ENCODE measurements around the gene ARHGEF40. TPM values are rescaled to one million over a fixed set of nuclear protein-coding genes. Genes with fewer than 3 reads are reported as not detected.

ARHGEF40 gene
- total RNA-seq, 2 experiments from 2014 or later: 0.21 TPM; not detected in 1

- Mint-ChIP-seq H3K27ac (no peak overlapping the region), H3K27me3 (peaks cover 81% of the 10 kb centered on the region), H3K4me3 (peak overlapping the region; percentile 71), H3K4me1 (peaks cover 28% of the 10 kb centered on the region), H3K36me3 (no peaks in the 10 kb centered on the region), H3K9me3 (no peaks in the 10 kb centered on the region)
- peak; percentile 50 for DNase-seq
These were observed 1.4 kb upstream of the ARHGEF40 start for GRCh38 chr14:21068521-21069387.

- H3K9me3 Mint-ChIP-seq: no peaks in the 10 kb centered on the region
These were observed 569 bp upstream of the ARHGEF40 start for GRCh38 chr14:21069388-21070082.

GRCh38 chr14:21070610-21071224 is 613 bp downstream of the ARHGEF40 start:
- H3K27ac Mint-ChIP-seq: no peak overlapping the region
- DNase-seq: peak; percentile 19
- H3K4me1 Mint-ChIP-seq: peaks cover 28% of the 10 kb centered on the region
- no peaks in the 10 kb centered on the region for H3K36me3 Mint-ChIP-seq
- H3K4me3 Mint-ChIP-seq: peak overlapping the region; percentile 73
- H3K27me3 Mint-ChIP-seq: peaks cover 72% of the 10 kb centered on the region
- no peaks in the 10 kb centered on the region for H3K9me3 Mint-ChIP-seq

More at GRCh38 chr14:21069388-21070082, 569 bp upstream of the ARHGEF40 start:
- DNase-seq: no peak
- H3K36me3 Mint-ChIP-seq: no peaks in the 10 kb centered on the region
- peaks cover 83% of the 10 kb centered on the region for H3K27me3 Mint-ChIP-seq
- peak overlapping the region; percentile 71 for H3K4me3 Mint-ChIP-seq
- peaks cover 28% of the 10 kb centered on the region for H3K4me1 Mint-ChIP-seq
- H3K27ac Mint-ChIP-seq: no peak overlapping the region

- peaks cover 66% of the 10 kb centered on the region for H3K27me3 Mint-ChIP-seq
- H3K27ac Mint-ChIP-seq: no peak overlapping the region
- H3K4me3 Mint-ChIP-seq: peak overlapping the region; percentile 73
- H3K36me3 Mint-ChIP-seq: no peaks in the 10 kb centered on the region
- no peaks in the 10 kb centered on the region for H3K9me3 Mint-ChIP-seq
- peak; percentile 44 for DNase-seq
- H3K4me1 Mint-ChIP-seq: peaks cover 28% of the 10 kb centered on the region
These were observed 1.3 kb downstream of the ARHGEF40 start for GRCh38 chr14:21071225-21072030.

GRCh38 chr14:21072031-21072473 is 1.9 kb downstream of the ARHGEF40 start:
- no peaks in the 10 kb centered on the region for H3K9me3 Mint-ChIP-seq
- H3K27ac Mint-ChIP-seq: no peak overlapping the region
- DNase-seq: no peak
- peak overlapping the region; percentile 73 for H3K4me3 Mint-ChIP-seq
- peaks cover 28% of the 10 kb centered on the region for H3K4me1 Mint-ChIP-seq
- no peaks in the 10 kb centered on the region for H3K36me3 Mint-ChIP-seq
- H3K27me3 Mint-ChIP-seq: peaks cover 60% of the 10 kb centered on the region

- H3K4me3 Mint-ChIP-seq: no peak overlapping the region
- no peaks in the 10 kb centered on the region for H3K9me3 Mint-ChIP-seq
- peaks cover 52% of the 10 kb centered on the region for H3K27me3 Mint-ChIP-seq
- H3K36me3 Mint-ChIP-seq: no peaks in the 10 kb centered on the region
- no peak overlapping the region for H3K27ac Mint-ChIP-seq
- DNase-seq: no peak
- peaks cover 28% of the 10 kb centered on the region for H3K4me1 Mint-ChIP-seq
These were observed 2.8 kb downstream of the ARHGEF40 start for GRCh38 chr14:21072781-21073339.

GRCh38 chr14:21073921-21074320 is 3.8 kb downstream of the ARHGEF40 start:
- H3K4me3 Mint-ChIP-seq: no peak overlapping the region
- H3K27me3 Mint-ChIP-seq: peaks cover 44% of the 10 kb centered on the region
- no peak for DNase-seq
- H3K9me3 Mint-ChIP-seq: no peaks in the 10 kb centered on the region
- no peaks in the 10 kb centered on the region for H3K36me3 Mint-ChIP-seq
- no peak overlapping the region for H3K27ac Mint-ChIP-seq
- H3K4me1 Mint-ChIP-seq: peaks cover 23% of the 10 kb centered on the region

- peaks cover 37% of the 10 kb centered on the region for H3K27me3 Mint-ChIP-seq
- DNase-seq: no peak
- H3K4me1 Mint-ChIP-seq: peaks cover 17% of the 10 kb centered on the region
These were observed 4.5 kb downstream of the ARHGEF40 start for GRCh38 chr14:21074398-21075272.

GRCh38 chr14:21075719-21076437 is 5.8 kb downstream of the ARHGEF40 start:
- no peak for DNase-seq
- no peaks in the 10 kb centered on the region for H3K36me3 Mint-ChIP-seq
- H3K4me1 Mint-ChIP-seq: peaks cover 9% of the 10 kb centered on the region
- peaks cover 27% of the 10 kb centered on the region for H3K27me3 Mint-ChIP-seq
- H3K4me3 Mint-ChIP-seq: no peak overlapping the region
- no peak overlapping the region for H3K27ac Mint-ChIP-seq
- H3K9me3 Mint-ChIP-seq: no peaks in the 10 kb centered on the region

More at GRCh38 chr14:21074398-21075272, 4.5 kb downstream of the ARHGEF40 start:
- Mint-ChIP-seq H3K36me3 (no peaks in the 10 kb centered on the region), H3K4me3 (no peak overlapping the region), H3K27ac (no peak overlapping the region), H3K9me3 (no peaks in the 10 kb centered on the region)

- Mint-ChIP-seq H3K27me3 (peaks cover 9% of the 10 kb centered on the region), H3K4me3 (no peak overlapping the region), H3K36me3 (no peaks in the 10 kb centered on the region), H3K27ac (no peak overlapping the region), H3K4me1 (no peaks in the 10 kb centered on the region), H3K9me3 (no peaks in the 10 kb centered on the region)
- no peak for DNase-seq
These were observed 7.6 kb downstream of the ARHGEF40 start for GRCh38 chr14:21077672-21078071.

- Mint-ChIP-seq H3K9me3 (no peaks in the 10 kb centered on the region), H3K27me3 (peaks cover 7% of the 10 kb centered on the region), H3K36me3 (no peaks in the 10 kb centered on the region), H3K27ac (no peak overlapping the region), H3K4me3 (no peak overlapping the region), H3K4me1 (no peaks in the 10 kb centered on the region)
- no peak for DNase-seq
These were observed 8.2 kb downstream of the ARHGEF40 start for GRCh38 chr14:21078287-21078686.

- H3K9me3 Mint-ChIP-seq: no peaks in the 10 kb centered on the region
- no peak overlapping the region for H3K4me3 Mint-ChIP-seq
These were observed 8.6 kb downstream of the ARHGEF40 start for GRCh38 chr14:21078726-21079125.

GRCh38 chr14:21081521-21082142 is 11.5 kb downstream of the ARHGEF40 start:
- DNase-seq: no peak
- no peak overlapping the region for H3K27ac Mint-ChIP-seq
- H3K27me3 Mint-ChIP-seq: no peaks in the 10 kb centered on the region
- H3K9me3 Mint-ChIP-seq: no peaks in the 10 kb centered on the region
- no peaks in the 10 kb centered on the region for H3K36me3 Mint-ChIP-seq
- H3K4me3 Mint-ChIP-seq: no peak overlapping the region
- H3K4me1 Mint-ChIP-seq: peaks cover 2% of the 10 kb centered on the region

More at GRCh38 chr14:21078726-21079125, 8.6 kb downstream of the ARHGEF40 start:
- DNase-seq: no peak
- Mint-ChIP-seq H3K36me3 (no peaks in the 10 kb centered on the region), H3K27me3 (peaks cover 2% of the 10 kb centered on the region), H3K4me1 (no peaks in the 10 kb centered on the region), H3K27ac (no peak overlapping the region)
